HepG2 (cell line): Measurements from ENCODE around the gene EGR2. TPM values are rescaled to one million over a fixed set of nuclear protein-coding genes. Genes with fewer than 3 reads are reported as not detected.

Experiments used
- BCL6 ChIP-seq: IDR thresholded peaks from 2 replicates; pipeline ENCODE4 v1.6.1; 2016; ENCODE audit warnings: missing genetic modification reagents, missing compliant biosample characterization
- EEA1 ChIP-seq: sonication (generic); formaldehyde crosslinking; IDR thresholded peaks from 2 replicates; pipeline ENCODE4 v1.5.1; 2020; ENCODE audit warnings: mild to moderate bottlenecking, missing genetic modification reagents, borderline replicate concordance
- ERF ChIP-seq: IDR thresholded peaks from 2 replicates; pipeline ENCODE4 v1.6.1; 2018; ENCODE audit warnings: missing biosample characterization, missing genetic modification reagents
- GABPB1 ChIP-seq: IDR thresholded peaks from 2 replicates; pipeline ENCODE4 v1.6.1; 2016; ENCODE audit warnings: mild to moderate bottlenecking, missing genetic modification reagents, moderate library complexity, missing compliant biosample characterization
- HNRNPL ChIP-seq: fragments of 200-400 bp; formaldehyde crosslinking; IDR thresholded peaks from 2 replicates; pipeline ENCODE4 v1.6.1; 2017; ENCODE audit warnings: mild to moderate bottlenecking, low read depth, low read length
- MAZ ChIP-seq, 2 experiments: sonication (generic) in 1 of 2; formaldehyde crosslinking in 1 of 2; IDR thresholded peaks; 2 replicates each; pipeline versions ENCODE4 v1.5.0 to v1.6.1; 2012 to 2020; ENCODE audit warnings: low read depth in 2 of 2, mild to moderate bottlenecking in 2 of 2, borderline replicate concordance in 1 of 2, improper control_type of control experiment in 1 of 2, low read length in 1 of 2, missing genetic modification reagents in 1 of 2, moderate library complexity in 1 of 2
- MED1 ChIP-seq: sonication (generic); formaldehyde crosslinking; IDR thresholded peaks from 2 replicates; pipeline ENCODE4 v1.4.0; 2020; ENCODE audit warnings: missing genetic modification reagents
- MYC ChIP-seq: sonication (generic); formaldehyde crosslinking; IDR thresholded peaks from 2 replicates; pipeline ENCODE4 v1.9.0; 2021; ENCODE audit warnings: missing genetic modification reagents, borderline replicate concordance
- NPAS2 ChIP-seq: sonication (generic); formaldehyde crosslinking; IDR thresholded peaks from 2 replicates; pipeline ENCODE4 v1.8.0; 2022; ENCODE audit warnings: mild to moderate bottlenecking, missing genetic modification reagents, borderline replicate concordance
- RXRB ChIP-seq: IDR thresholded peaks from 2 replicates; pipeline ENCODE4 v1.6.1; 2016; ENCODE audit warnings: borderline replicate concordance, missing genetic modification reagents, missing compliant biosample characterization
- SALL1 ChIP-seq: sonication (generic); formaldehyde crosslinking; IDR thresholded peaks from 2 replicates; pipeline ENCODE4 v1.8.0; 2022; ENCODE audit warnings: mild to moderate bottlenecking, missing genetic modification reagents
- THAP11 ChIP-seq: IDR thresholded peaks from 2 replicates; pipeline ENCODE4 v1.6.1; 2016; ENCODE audit warnings: missing biosample characterization, missing genetic modification reagents
- YY1 ChIP-seq: IDR thresholded peaks from 2 replicates; pipeline ENCODE4 v1.6.1; 2011; ENCODE audit warnings: low read length, low read depth, moderate library complexity, mild to moderate bottlenecking; ENCODE audit not compliant: insufficient read depth, insufficient replicate concordance
- ZFP90 ChIP-seq: sonication (generic); formaldehyde crosslinking; IDR thresholded peaks from 2 replicates; pipeline ENCODE4 v1.8.0; 2022; ENCODE audit warnings: missing genetic modification reagents, mild to moderate bottlenecking, inconsistent platforms, borderline replicate concordance
- ZFX ChIP-seq: sonication (generic); formaldehyde crosslinking; IDR thresholded peaks from 2 replicates; pipeline ENCODE4 v1.4.0; 2020; ENCODE audit warnings: mild to moderate bottlenecking, low read depth, missing genetic modification reagents, moderate library complexity
- ZNF205 ChIP-seq: IDR thresholded peaks from 2 replicates; pipeline ENCODE4 v1.6.1; 2018; ENCODE audit warnings: missing biosample characterization, missing genetic modification reagents
- ZNF33A ChIP-seq: sonication (generic); formaldehyde crosslinking; IDR thresholded peaks from 2 replicates; pipeline ENCODE4 v1.5.1; 2020; ENCODE audit warnings: missing genetic modification reagents, mild to moderate bottlenecking, moderate library complexity, borderline replicate concordance
- ZNF7 ChIP-seq: IDR thresholded peaks from 2 replicates; pipeline ENCODE4 v1.6.1; 2016; ENCODE audit warnings: missing biosample characterization, missing genetic modification reagents
- ZNF772 ChIP-seq: sonication (generic); formaldehyde crosslinking; IDR thresholded peaks from 2 replicates; pipeline ENCODE4 v1.5.0; 2020; ENCODE audit warnings: mild to moderate bottlenecking, missing genetic modification reagents
- ZNF777 ChIP-seq: sonication (generic); formaldehyde crosslinking; IDR thresholded peaks from 2 replicates; pipeline ENCODE4 v1.4.0; 2020; ENCODE audit warnings: missing genetic modification reagents
- ZNF788 ChIP-seq: sonication (generic); formaldehyde crosslinking; IDR thresholded peaks from 2 replicates; pipeline ENCODE4 v1.5.0; 2020; ENCODE audit warnings: mild to moderate bottlenecking, missing genetic modification reagents, borderline replicate concordance
- polyA plus RNA-seq, 8 experiments: library from polyadenylated mRNA; depleted of rRNA in 3 of 8; stranded (reverse) in 7 of 8; unstranded in 1 of 8; fragments of >200 nt; fragmentation: Illumina TruSeq in 4 of 8; extraction: Trizol in 4 of 8; gene quantifications; 2 replicates each; pipeline versions ENCODE4 v1.2.1 to v1.2.3, GENCODE V29; 2011 to 2016; ENCODE audit warnings: low read depth in 4 of 8, missing spikeins in 1 of 8, mixed read lengths in 1 of 8; ENCODE audit not compliant: insufficient read depth in 1 of 8
- total RNA-seq, 5 experiments: library from RNA; depleted of rRNA; stranded (reverse); fragments of >200 nt; fragmentation: Illumina TruSeq; extraction: Trizol; gene quantifications; 2 replicates each; pipeline ENCODE4 v1.2.3, GENCODE V29; 2016; ENCODE audit warnings: low read depth in 1 of 5
- TF ChIP-seq, protein P1 (sequence below): IDR thresholded peaks from 2 replicates; pipeline ENCODE4 v1.6.1; 2016; ENCODE audit warnings: low read depth, borderline replicate concordance
- TF ChIP-seq, protein P2 (sequence below): sonication (generic); formaldehyde crosslinking; conservative IDR thresholded peaks from 2 replicates; pipeline ENCODE4 v1.8.0; 2022; ENCODE audit warnings: mild to moderate bottlenecking, moderate library complexity, missing genetic modification reagents
- TF ChIP-seq, protein P3 (sequence below), 2 experiments: sonication (generic) in 1 of 2; formaldehyde crosslinking in 1 of 2; IDR thresholded peaks; 2 replicates each; pipeline versions ENCODE4 v1.4.0 to v1.6.1; 2018 to 2020; ENCODE audit warnings: missing genetic modification reagents in 2 of 2, borderline replicate concordance in 1 of 2, low read depth in 1 of 2, mild to moderate bottlenecking in 1 of 2, missing biosample characterization in 1 of 2

The EGR2 gene
- total and polyA plus RNA-seq, 2 of the 13 experiments (the other 11 are each of a cell fraction or from before 2014, with no cell fraction given) = 0.11 to 0.15 TPM

DNA sequence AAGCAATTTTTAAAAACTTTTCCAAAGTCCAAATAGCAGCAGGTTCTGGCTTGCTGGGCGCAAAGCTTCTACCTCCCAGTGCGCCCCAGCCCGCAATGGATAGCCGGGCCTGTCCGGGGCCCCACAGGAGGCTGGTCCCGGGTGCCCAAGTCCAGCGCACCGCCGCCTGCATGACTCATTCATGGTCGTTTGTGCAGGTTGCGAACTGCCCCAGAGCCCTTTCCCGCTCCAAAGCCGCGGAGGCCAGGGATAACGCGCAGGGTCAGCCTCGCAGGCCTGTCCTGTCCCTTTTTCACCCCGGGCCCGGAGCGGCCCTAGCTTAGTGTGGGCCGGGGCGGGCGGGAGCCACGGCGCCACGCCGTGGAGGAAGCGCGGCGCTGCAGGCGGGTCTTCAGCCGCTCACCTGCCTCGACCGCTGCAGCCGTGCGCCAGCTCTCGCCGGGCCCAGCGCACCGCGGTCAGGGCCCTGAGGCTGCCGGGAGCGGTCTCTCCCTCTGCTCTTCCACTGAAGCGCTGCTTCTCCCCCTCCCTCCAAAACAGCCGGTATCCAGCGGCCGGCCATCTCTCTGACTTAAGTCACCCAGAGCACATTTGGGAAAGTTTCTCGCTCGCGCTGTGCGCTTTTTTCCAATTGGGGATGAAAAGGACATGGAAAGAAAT lies 1.7 kb upstream of the EGR2 start (continued):
- TF ChIP-seq ZFP90 (CRISPR knock-in tag) (0 out of 2 replicates have a peak, but pooled peaks have one; percentile 14), ERF (peak; percentile 73), ZFX (peak; percentile 71), ZNF772 (CRISPR knock-in tag) (0 out of 2 replicates have a peak, but pooled peaks have one; percentile 43), EEA1 (CRISPR knock-in tag) (no peak), MAZ (IDR thresholded peaks at IDR 0.05; ENCODE audit: borderline replicate concordance, low read depth, low read length) (no peak), MAZ (CRISPR knock-in tag; IDR thresholded peaks at IDR 0.05; ENCODE audit: low read depth) (peak; percentile 44; the same call in 1 of the 2 replicates), ZNF205 (CRISPR knock-in tag) (peak; percentile 43; the same call in 1 of the 2 replicates), ZNF788 (CRISPR knock-in tag) (peak; percentile 37; the same call in 1 of the 2 replicates), SALL1 (CRISPR knock-in tag) (peak; percentile 64), HNRNPL (no peak), ZNF33A (CRISPR knock-in tag) (no peak), ZNF7 (CRISPR knock-in tag) (no peak), GABPB1 (peak; percentile 70), THAP11 (0 out of 2 replicates have a peak, but pooled peaks have one; percentile 47), MED1 (CRISPR knock-in tag) (0 out of 2 replicates have a peak, but pooled peaks have one; percentile 31), ZNF777 (CRISPR knock-in tag) (0 out of 2 replicates have a peak, but pooled peaks have one; percentile 28), YY1 (peak; percentile 44), MYC (0 out of 2 replicates have a peak, but pooled peaks have one; percentile 34), NPAS2 (CRISPR knock-in tag) (no peak), RXRB (CRISPR knock-in tag) (peak; percentile 50; the same call in 1 of the 2 replicates), BCL6 (CRISPR knock-in tag) (peak; percentile 28; the same call in 1 of the 2 replicates)
- TF ChIP-seq, protein P1, sequence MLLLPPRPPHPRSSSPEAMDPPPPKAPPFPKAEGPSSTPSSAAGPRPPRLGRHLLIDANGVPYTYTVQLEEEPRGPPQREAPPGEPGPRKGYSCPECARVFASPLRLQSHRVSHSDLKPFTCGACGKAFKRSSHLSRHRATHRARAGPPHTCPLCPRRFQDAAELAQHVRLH (CRISPR knock-in tag) = 0 out of 2 replicates have a peak, but pooled peaks have one; percentile 56
- TF ChIP-seq, protein P2, sequence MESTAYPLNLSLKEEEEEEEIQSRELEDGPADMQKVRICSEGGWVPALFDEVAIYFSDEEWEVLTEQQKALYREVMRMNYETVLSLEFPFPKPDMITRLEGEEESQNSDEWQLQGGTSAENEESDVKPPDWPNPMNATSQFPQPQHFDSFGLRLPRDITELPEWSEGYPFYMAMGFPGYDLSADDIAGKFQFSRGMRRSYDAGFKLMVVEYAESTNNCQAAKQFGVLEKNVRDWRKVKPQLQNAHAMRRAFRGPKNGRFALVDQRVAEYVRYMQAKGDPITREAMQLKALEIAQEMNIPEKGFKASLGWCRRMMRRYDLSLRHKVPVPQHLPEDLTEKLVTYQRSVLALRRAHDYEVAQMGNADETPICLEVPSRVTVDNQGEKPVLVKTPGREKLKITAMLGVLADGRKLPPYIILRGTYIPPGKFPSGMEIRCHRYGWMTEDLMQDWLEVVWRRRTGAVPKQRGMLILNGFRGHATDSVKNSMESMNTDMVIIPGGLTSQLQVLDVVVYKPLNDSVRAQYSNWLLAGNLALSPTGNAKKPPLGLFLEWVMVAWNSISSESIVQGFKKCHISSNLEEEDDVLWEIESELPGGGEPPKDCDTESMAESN = peak; percentile 75
- TF ChIP-seq, protein P3, sequence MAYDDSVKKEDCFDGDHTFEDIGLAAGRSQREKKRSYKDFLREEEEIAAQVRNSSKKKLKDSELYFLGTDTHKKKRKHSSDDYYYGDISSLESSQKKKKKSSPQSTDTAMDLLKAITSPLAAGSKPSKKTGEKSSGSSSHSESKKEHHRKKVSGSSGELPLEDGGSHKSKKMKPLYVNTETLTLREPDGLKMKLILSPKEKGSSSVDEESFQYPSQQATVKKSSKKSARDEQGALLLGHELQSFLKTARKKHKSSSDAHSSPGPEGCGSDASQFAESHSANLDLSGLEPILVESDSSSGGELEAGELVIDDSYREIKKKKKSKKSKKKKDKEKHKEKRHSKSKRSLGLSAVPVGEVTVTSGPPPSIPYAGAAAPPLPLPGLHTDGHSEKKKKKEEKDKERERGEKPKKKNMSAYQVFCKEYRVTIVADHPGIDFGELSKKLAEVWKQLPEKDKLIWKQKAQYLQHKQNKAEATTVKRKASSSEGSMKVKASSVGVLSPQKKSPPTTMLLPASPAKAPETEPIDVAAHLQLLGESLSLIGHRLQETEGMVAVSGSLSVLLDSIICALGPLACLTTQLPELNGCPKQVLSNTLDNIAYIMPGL (CRISPR knock-in tag; IDR thresholded peaks at IDR 0.05; ENCODE audit: borderline replicate concordance in 1 of 2, low read depth in 1 of 2) = peak; percentile 62 to 64; a peak in 3 of 4 replicates
